ENCODE results near the gene MIER3. TPM values are rescaled to one million over a fixed set of nuclear protein-coding genes. Genes with fewer than 3 reads are reported as not detected.

Gene MIER3
- total RNA-seq, 1 experiment from 2014 or later = 44.8 TPM

- Histone ChIP-seq H3K79me1 (ENCODE audit: insufficient read depth, low read depth, low read length, poor library complexity, severe bottlenecking) (no peaks in the 10 kb centered on the region), H4K5ac (ENCODE audit: insufficient read length, low read depth, low read length) (no peak overlapping the region), H3K14ac (ENCODE audit: insufficient read depth, low read length) (no peak overlapping the region), H4K91ac (ENCODE audit: insufficient read length, low read depth, low read length) (no peak overlapping the region), H3K4me1 (ENCODE audit: insufficient read depth, low read length) (no peaks in the 10 kb centered on the region), H2BK120ac (ENCODE audit: low read depth, low read length, poor library complexity, severe bottlenecking) (no peak overlapping the region), H2BK20ac (ENCODE audit: low read depth, low read length, poor library complexity, severe bottlenecking) (no peak overlapping the region), H2BK15ac (ENCODE audit: low read depth, low read length) (no peak overlapping the region), H3K4me2 (ENCODE audit: insufficient read depth, insufficient read length, low read length) (no peak overlapping the region), H4K8ac (replicated peaks; ENCODE audit: insufficient read length, low read depth, low read length) (no peak overlapping the region), H4K20me1 (ENCODE audit: control insufficient read depth, insufficient read depth, insufficient read length) (no peaks in the 10 kb centered on the region), H3K27me3 (ENCODE audit: insufficient read depth, low read length) (no peaks in the 10 kb centered on the region), H3K4ac (ENCODE audit: low read depth, low read length) (no peak overlapping the region), H3K18ac (ENCODE audit: insufficient read length, low read depth, low read length) (no peak overlapping the region), H3K56ac (ENCODE audit: insufficient read length, low read depth, low read length) (no peak overlapping the region), H2AFZ (ENCODE audit: low read length) (no peak overlapping the region), H3K79me2 (ENCODE audit: insufficient read depth, low read length) (no peaks in the 10 kb centered on the region), H3K9ac (ENCODE audit: extremely low read depth, insufficient read length, low read length) (no peak overlapping the region), H3K23me2 (ENCODE audit: insufficient read length, low read depth, low read length, poor library complexity, severe bottlenecking) (no peaks in the 10 kb centered on the region), H3K23ac (ENCODE audit: insufficient read length, low read depth, low read length) (no peak overlapping the region), H2BK12ac (ENCODE audit: insufficient read length, low read depth, low read length) (no peak overlapping the region), H2AK5ac (ENCODE audit: insufficient read length, low read length) (no peak overlapping the region), H2BK5ac (ENCODE audit: insufficient read length, low read length) (no peak overlapping the region), H3K27ac (ENCODE audit: insufficient read length, low read depth, low read length) (no peak overlapping the region), H3T11ph (ENCODE audit: low read length) (no peak overlapping the region), H3K9me3 (ENCODE audit: control insufficient read depth, low read depth, low read length) (no peaks in the 10 kb centered on the region)
- H3K27me3 Mint-ChIP-seq (ENCODE audit: low read depth) = no peaks in the 10 kb centered on the region
- H3K27ac Mint-ChIP-seq = no peak overlapping the region; a peak in 1 of 7 replicates
- no CpG with 5 or more reads among the region's 3 CpGs for WGBS (ENCODE audit: extremely low coverage, insufficient read length, low lambda C conversion rate)
- no peak for TF ChIP-seq CTCF (conservative IDR thresholded peaks at IDR 0.05)
- H3K4me3 Mint-ChIP-seq = no peak overlapping the region
- no peak for DNase-seq
- no peaks in the 10 kb centered on the region for H3K36me3 Mint-ChIP-seq (ENCODE audit: insufficient read depth in 1 of 3, low read depth in 3 of 3)
- no peaks in the 10 kb centered on the region for H3K9me3 Mint-ChIP-seq
- peaks cover 0 to 12% of the 10 kb centered on the region in 2 experiments; a peak in 2 of 4 replicates for H3K4me1 Mint-ChIP-seq
These were observed 19.4 kb upstream of the MIER3 start for GRCh38 chr5:56971275-56971674.

Data from H9 (cell line).